GM12878 (cell line): ENCODE results near the gene EIF4EBP2. TPM values are rescaled to one million over a fixed set of nuclear protein-coding genes. Genes with fewer than 3 reads are reported as not detected.

Experiments
- ATAC-seq: fragments of 200-7000 bp; cut with Tn5 transposase; 3 replicates; pipeline ENCODE4 v1.9.1; 2020; ENCODE audit warnings: mild to moderate bottlenecking, moderate library complexity
- BruUV-seq: library from RNA; stranded (reverse); fragments of 400-500 nt; replicated peaks from 2 replicates; lab custom pipeline; 2021; lab: Mats Ljungman, UMichigan
- CTCF ChIA-PET: fragments of 300-600 bp; sonication (Branson Sonifier 250); formaldehyde crosslinking; extraction: SDS; loops from one replicate; lab custom pipeline; 2021; ENCODE audit warnings: inconsistent platforms; lab: Yijun Ruan, JAX
- POLR2A ChIA-PET: fragments of 350-600 bp; formaldehyde crosslinking; extraction: SDS; loops from one replicate; lab custom pipeline; 2021; ENCODE audit warnings: inconsistent platforms; lab: Charles Lee
- RAD21 ChIA-PET: fragments of 300-600 bp; sonication (Branson Sonifier 250); formaldehyde crosslinking; loops from one replicate; lab custom pipeline; 2023; ENCODE audit warnings: antibody characterized with exemption; ENCODE audit not compliant: unreplicated experiment; lab: Charles Lee
- SMC1A ChIA-PET: fragments of 300-600 bp; sonication (Branson Sonifier 250); formaldehyde crosslinking; loops from one replicate; lab custom pipeline; 2023; ENCODE audit not compliant: unreplicated experiment, uncharacterized antibody; lab: Charles Lee
- DNase-seq: peaks from one replicate; pipeline ENCODE4 v3.0.0-alpha.2; 2011; ENCODE audit warnings: low read depth, low spot score
- FAIRE-seq: peaks from 3 replicates; lab custom pipeline; 2011; peaks lifted over from hg19 to GRCh38; lab: Jason Lieb, UNC
- H2AFZ ChIP-seq: 2 replicates; pipeline ENCODE4 v1.6.0; 2011; ENCODE audit warnings: low read depth, low read length, control low read depth; ENCODE audit not compliant: control insufficient read depth
- H3K27ac ChIP-seq: 2 replicates; pipeline ENCODE4 v1.5.1; 2011; ENCODE audit warnings: control low read depth; ENCODE audit not compliant: control insufficient read depth, insufficient read depth
- H3K27me3 ChIP-seq, 2 experiments: replicated peaks in 1 of 2; 2 replicates each; pipeline versions ENCODE4 v1.6.0 to v1.6.1; 2011; ENCODE audit warnings: low read length in 1 of 2; ENCODE audit not compliant: control insufficient read depth in 2 of 2, insufficient read depth in 2 of 2
- H3K36me3 ChIP-seq, 2 experiments: 2 replicates each; pipeline ENCODE4 v1.5.1; 2011; ENCODE audit warnings: low read length in 1 of 2; ENCODE audit not compliant: control insufficient read depth in 2 of 2, insufficient read depth in 2 of 2
- H3K4me1 ChIP-seq: 2 replicates; pipeline ENCODE4 v1.6.1; 2011; ENCODE audit warnings: mild to moderate bottlenecking, low read length, moderate library complexity, mixed read lengths; ENCODE audit not compliant: control insufficient read depth, insufficient read depth
- H3K4me2 ChIP-seq: 2 replicates; pipeline ENCODE4 v1.6.0; 2011; ENCODE audit warnings: control low read depth; ENCODE audit not compliant: control insufficient read depth, insufficient read depth
- H3K4me3 ChIP-seq: fragments of 200-600 bp; sonication (generic); 2 replicates; pipeline ENCODE4 v1.5.1; 2016
- H3K79me2 ChIP-seq: 2 replicates; pipeline ENCODE4 v1.6.0; 2011; ENCODE audit warnings: low read length; ENCODE audit not compliant: control insufficient read depth, insufficient read depth
- H3K9ac ChIP-seq: 2 replicates; pipeline ENCODE4 v1.8.0; 2011; ENCODE audit warnings: low read length, control low read depth, mixed read lengths; ENCODE audit not compliant: control insufficient read depth, insufficient read depth
- H3K9me3 ChIP-seq: replicated peaks from 3 replicates; pipeline ENCODE4 v1.5.1; 2011; ENCODE audit warnings: mild to moderate bottlenecking, low read length; ENCODE audit not compliant: control insufficient read depth, insufficient read depth
- H4K20me1 ChIP-seq: 2 replicates; pipeline ENCODE4 v1.6.0; 2011; ENCODE audit not compliant: control insufficient read depth, insufficient read depth
- ATF7 ChIP-seq: fragments of 450-650 bp; IDR thresholded peaks from 2 replicates; pipeline ENCODE4 v1.6.1; 2016; ENCODE audit warnings: low read depth, mild to moderate bottlenecking
- ESRRA ChIP-seq: IDR thresholded peaks from 2 replicates; pipeline ENCODE4 v1.6.1; 2012; ENCODE audit warnings: mild to moderate bottlenecking, low read length, improper control_type of control experiment
- SMC3 ChIP-seq: IDR thresholded peaks from 2 replicates; pipeline ENCODE4 v1.6.1; 2011; ENCODE audit warnings: low read length, improper control_type of control experiment, borderline replicate concordance
- SUPT20H ChIP-seq: IDR thresholded peaks from 2 replicates; pipeline ENCODE4 v1.6.1; 2011; ENCODE audit warnings: low read depth, mild to moderate bottlenecking, low read length, moderate library complexity, borderline replicate concordance; ENCODE audit not compliant: control insufficient read depth
- ZBED1 ChIP-seq: IDR thresholded peaks from 2 replicates; pipeline ENCODE4 v1.6.1; 2016; ENCODE audit warnings: borderline replicate concordance
- ZNF384 ChIP-seq: IDR thresholded peaks from 2 replicates; pipeline ENCODE4 v1.6.1; 2012; ENCODE audit warnings: low read depth, mild to moderate bottlenecking, low read length, improper control_type of control experiment, borderline replicate concordance
- WGBS: methylation state at CpG from one replicate; pipeline ENCODE4 v1.1.6; 2016; ENCODE audit warnings: low lambda C conversion rate; ENCODE audit not compliant: insufficient replicate concordance, insufficient coverage; ENCODE audit errors: missing lambda C conversion rate; 5-methylcytosine and 5-hydroxymethylcytosine counted together
- in situ Hi-C: fragments of 300-500 bp; cut with MboI; formaldehyde crosslinking; loops from 9 replicates; pipeline ENCODE4 v1.14.3; 2018; ENCODE audit warnings: mixed read lengths
- intact Hi-C: fragments of 100-400 bp; cut with micrococcal nuclease; formaldehyde crosslinking; loops from one replicate; pipeline ENCODE4 v1.14.2; 2022; ENCODE audit not compliant: unreplicated experiment
- polyA plus RNA-seq, 11 experiments: library from polyadenylated mRNA; depleted of rRNA in 4 of 11; unstranded in 6 of 11; stranded (reverse) in 5 of 11; fragments of >200 nt; fragmentation: Nextera tagmentation in 4 of 11; fragmentation: Illumina TruSeq in 1 of 11; extraction: Ambion mirVana in 4 of 11; extraction: Trizol in 1 of 11; gene quantifications; 1 replicate in 1 of 11; 2 replicates in 10 of 11; pipeline versions ENCODE4 v1.2.1 to v1.2.3, GENCODE V29; 2011 to 2016; ENCODE audit warnings: inconsistent platforms in 2 of 11, missing spikeins in 2 of 11, low read depth in 1 of 11
- total RNA-seq, 4 experiments: library from RNA; depleted of rRNA in 3 of 4; stranded (reverse); fragments of >200 nt in 3 of 4; fragmentation: Illumina TruSeq in 1 of 4; extraction: Trizol in 1 of 4; gene quantifications; 2 replicates each; pipeline versions ENCODE4 v1.2.1 to v1.2.3, GENCODE V29; 2013 to 2021
- TF ChIP-seq, protein P1 (sequence below): IDR thresholded peaks from 2 replicates; pipeline ENCODE4 v1.6.1; 2011; ENCODE audit warnings: mild to moderate bottlenecking, low read depth, low read length, moderate library complexity; ENCODE audit not compliant: insufficient replicate concordance
- TF ChIP-seq, protein P2 (sequence below): IDR thresholded peaks from 2 replicates; pipeline ENCODE4 v1.6.1; 2011; ENCODE audit warnings: low read depth, mild to moderate bottlenecking, low read length, moderate library complexity, borderline replicate concordance; ENCODE audit errors: extremely low read depth

Gene EIF4EBP2
- total and polyA plus RNA-seq, 10 of the 15 experiments (the other 5 are each of a cell fraction or from before 2014, with no cell fraction given): 14.4 to 51.3 (median 28.9) TPM

DNA sequence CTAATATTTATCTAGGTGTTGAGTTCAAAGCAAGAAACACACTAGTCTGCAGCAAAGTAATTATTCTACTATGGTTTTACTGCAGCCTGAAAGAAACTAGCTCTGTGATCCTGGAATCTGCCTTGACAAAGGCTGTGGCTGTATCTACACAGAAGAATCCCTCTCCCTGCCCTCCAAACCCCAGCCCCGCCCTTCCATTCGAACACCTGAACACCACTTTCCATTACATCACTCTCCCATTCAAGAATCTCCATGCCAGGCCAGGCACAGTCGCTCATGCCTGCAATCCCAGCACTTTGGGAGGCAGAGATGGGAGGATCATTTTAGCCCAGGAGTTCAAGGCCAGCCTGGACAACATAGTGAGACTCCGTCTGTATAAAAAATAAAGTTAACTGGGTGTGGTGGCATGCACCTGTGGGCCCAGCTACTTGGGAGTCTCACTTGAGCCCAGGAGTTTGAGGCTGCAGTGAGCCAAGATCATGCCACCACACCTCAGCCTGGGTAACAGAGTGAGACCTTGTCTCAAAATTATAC, 44.9 kb upstream of the EIF4EBP2 start:
- FAIRE-seq (no peak), DNase-seq (no peak), ATAC-seq (no peak)
- Histone ChIP-seq H3K4me2 (no peak overlapping the region), H3K27ac (no peak overlapping the region), H4K20me1 (no peaks in the 10 kb centered on the region), H3K9me3 (no peaks in the 10 kb centered on the region; the same call in 2 of the 3 replicates), H3K79me2 (peaks cover 14% of the 10 kb centered on the region), H3K36me3 (peaks cover 0 to 1% of the 10 kb centered on the region in 2 experiments; a peak in 2 of 4 replicates), H3K4me1 (peaks cover 61% of the 10 kb centered on the region), H3K27me3 (no peaks in the 10 kb centered on the region), H3K9ac (no peak overlapping the region), H2AFZ (no peak overlapping the region), H3K4me3 (no peak overlapping the region)
- ChIA-PET RAD21 (interaction anchor here (1.1 to 19.9 kb wide), 3 partner anchors 93 to 213 kb away, joined by 4 to 675 read pairs (median 180); partner anchors contain the start of genes PPA1 and TYSND1), CTCF (interaction anchor here (0.6 to 26.0 kb wide), 9 partner anchors 8 to 212 kb away, joined by 3 to 756 read pairs (median 4); partner anchors contain the start of gene TYSND1), POLR2A (interaction anchor here (0.6 to 4.1 kb wide), 4 partner anchors 95 to 137 kb away, joined by 3 to 24 read pairs (median 4); no protein-coding TSS in a partner anchor), SMC1A (interaction anchor here (0.6 to 10.4 kb wide), 8 partner anchors 11 to 185 kb away, joined by 3 to 408 read pairs (median 4); no protein-coding TSS in a partner anchor)
- intact Hi-C loops: loop anchor here (5.0 kb wide), 1 partner anchor 192 kb away; no protein-coding TSS in a partner anchor
- 91% methylated on average over 4 of the region's 4 CpGs for WGBS
- in situ Hi-C loops: loop anchor here (5.0 kb wide), 2 partner anchors 87 to 132 kb away; no protein-coding TSS in a partner anchor
- BruUV-seq: no TSS peak
- no peak for TF ChIP-seq ZNF384
- TF ChIP-seq ESRRA: no peak
- TF ChIP-seq ATF7: no peak
- TF ChIP-seq SUPT20H: no peak
- TF ChIP-seq, protein P1, sequence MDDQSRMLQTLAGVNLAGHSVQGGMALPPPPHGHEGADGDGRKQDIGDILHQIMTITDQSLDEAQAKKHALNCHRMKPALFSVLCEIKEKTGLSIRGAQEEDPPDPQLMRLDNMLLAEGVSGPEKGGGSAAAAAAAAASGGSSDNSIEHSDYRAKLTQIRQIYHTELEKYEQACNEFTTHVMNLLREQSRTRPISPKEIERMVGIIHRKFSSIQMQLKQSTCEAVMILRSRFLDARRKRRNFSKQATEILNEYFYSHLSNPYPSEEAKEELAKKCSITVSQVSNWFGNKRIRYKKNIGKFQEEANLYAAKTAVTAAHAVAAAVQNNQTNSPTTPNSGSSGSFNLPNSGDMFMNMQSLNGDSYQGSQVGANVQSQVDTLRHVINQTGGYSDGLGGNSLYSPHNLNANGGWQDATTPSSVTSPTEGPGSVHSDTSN: no peak
- TF ChIP-seq ZBED1: no peak
- TF ChIP-seq, protein P2, sequence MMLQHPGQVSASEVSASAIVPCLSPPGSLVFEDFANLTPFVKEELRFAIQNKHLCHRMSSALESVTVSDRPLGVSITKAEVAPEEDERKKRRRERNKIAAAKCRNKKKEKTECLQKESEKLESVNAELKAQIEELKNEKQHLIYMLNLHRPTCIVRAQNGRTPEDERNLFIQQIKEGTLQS: no peak
- TF ChIP-seq SMC3: no peak
